ENCODE data around the gene SPI1. TPM values are rescaled to one million over a fixed set of nuclear protein-coding genes. Genes with fewer than 3 reads are reported as not detected.

SPI1 gene
- total RNA-seq, 1 experiment from 2014 or later: 0.31 TPM

DNA sequence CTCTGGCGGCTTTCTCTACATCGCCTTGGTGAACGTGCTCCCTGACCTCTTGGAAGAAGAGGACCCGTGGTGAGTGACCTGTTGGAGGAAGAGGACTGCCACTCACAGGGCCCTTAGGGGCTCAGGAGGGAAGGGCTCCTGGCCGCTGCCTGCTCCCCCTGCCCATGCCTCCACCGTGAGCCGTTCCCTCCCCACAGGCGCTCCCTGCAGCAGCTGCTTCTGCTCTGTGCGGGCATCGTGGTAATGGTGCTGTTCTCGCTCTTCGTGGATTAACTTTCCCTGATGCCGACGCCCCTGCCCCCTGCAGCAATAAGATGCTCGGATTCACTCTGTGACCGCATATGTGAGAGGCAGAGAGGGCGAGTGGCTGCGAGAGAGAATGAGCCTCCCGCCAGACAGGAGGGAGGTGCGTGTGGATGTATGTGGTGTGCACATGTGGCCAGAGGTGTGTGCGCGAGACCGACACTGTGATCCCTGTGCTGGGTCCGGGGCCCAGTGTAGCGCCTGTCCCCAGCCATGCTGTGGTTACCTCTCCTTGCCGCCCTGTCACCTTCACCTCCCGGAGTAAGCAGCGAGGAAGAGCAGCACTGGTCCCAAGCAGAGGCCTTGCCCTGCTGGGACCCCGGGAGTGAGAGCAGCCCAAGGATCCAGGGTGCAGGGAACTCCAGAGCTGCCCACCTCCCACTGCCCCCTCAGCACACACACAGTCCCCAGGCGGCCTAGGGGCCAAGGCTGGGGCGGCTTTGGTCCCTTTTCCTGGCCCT, 36.9 kb upstream of the SPI1 start:
- no peaks in the 10 kb centered on the region for H3K9me3 ChIP-seq (ENCODE audit: control insufficient read depth, insufficient read depth, low read depth, low read length)
- ChIA-PET POLR2A (interaction anchor here (0.6 kb wide), 1 partner anchor 15 kb away, joined by 8 read pairs; no protein-coding TSS in a partner anchor), CTCF (no interaction called here)
- no peak for DNase-seq (ENCODE audit: low read depth, low spot score)
- H3K27me3 ChIP-seq (ENCODE audit: control insufficient read depth, insufficient read depth, low read length): no peaks in the 10 kb centered on the region
- in situ Hi-C loops (cut with HindIII; ENCODE audit: low pct_unique_long_range_greater_than_20kb, low sequenced_read_pairs): no loop called here
- H3K4me1 ChIP-seq (ENCODE audit: control insufficient read depth, insufficient read depth, low read length): peaks cover 26% of the 10 kb centered on the region
- no peak overlapping the region for H3K4me3 ChIP-seq (ENCODE audit: low read depth in 2 of 2, low read length in 2 of 2)
- no peaks in the 10 kb centered on the region for H3K36me3 ChIP-seq (ENCODE audit: control insufficient read depth, insufficient read depth, low read length)
- ATAC-seq: peak; percentile 4
- intact Hi-C loops (cut with micrococcal nuclease; ENCODE audit: unreplicated experiment): no loop called here
- H3K27ac ChIP-seq (ENCODE audit: low read length): peak overlapping the region; percentile 53
- BruUV-seq (replicated peaks): TSS peak; percentile 55
- TF ChIP-seq TCF7L2 (IDR thresholded peaks at IDR 0.05; ENCODE audit: low read depth, low read length) (no peak), REST (IDR thresholded peaks at IDR 0.05; ENCODE audit: insufficient read depth in 1 of 2, low read depth in 2 of 2, low read length in 1 of 2) (no peak), SIN3A (IDR thresholded peaks at IDR 0.05; ENCODE audit: borderline replicate concordance, insufficient read depth, low read depth, low read length) (no peak), POLR2AphosphoS5 (IDR thresholded peaks at IDR 0.05; ENCODE audit: low read depth, low read length) (no peak), CTCF (IDR thresholded peaks at IDR 0.05) (no peak)

GRCh38 chr11:47414685-47415070, 36.3 kb upstream of the SPI1 start:
- ATAC-seq: no peak
- BruUV-seq (replicated peaks): no TSS peak
- H3K27me3 ChIP-seq (ENCODE audit: control insufficient read depth, insufficient read depth, low read length): no peaks in the 10 kb centered on the region
- H3K36me3 ChIP-seq (ENCODE audit: control insufficient read depth, insufficient read depth, low read length): no peaks in the 10 kb centered on the region
- DNase-seq (ENCODE audit: low read depth, low spot score): no peak
- ChIA-PET POLR2A (interaction anchor here (0.6 kb wide), 2 partner anchors 14 to 455 kb away, joined by 8 read pairs; no protein-coding TSS in a partner anchor), CTCF (interaction anchor here (0.7 kb wide), 1 partner anchor 40 kb away, joined by 4 read pairs; no protein-coding TSS in a partner anchor)
- H3K27ac ChIP-seq (ENCODE audit: low read length): no peak overlapping the region
- TF ChIP-seq CTCF (IDR thresholded peaks at IDR 0.05) (no peak), TCF7L2 (IDR thresholded peaks at IDR 0.05; ENCODE audit: low read depth, low read length) (no peak), REST (IDR thresholded peaks at IDR 0.05; ENCODE audit: insufficient read depth in 1 of 2, low read depth in 2 of 2, low read length in 1 of 2) (no peak), SIN3A (IDR thresholded peaks at IDR 0.05; ENCODE audit: borderline replicate concordance, insufficient read depth, low read depth, low read length) (no peak), POLR2AphosphoS5 (IDR thresholded peaks at IDR 0.05; ENCODE audit: low read depth, low read length) (no peak)
- H3K9me3 ChIP-seq (ENCODE audit: control insufficient read depth, insufficient read depth, low read depth, low read length): no peaks in the 10 kb centered on the region
- no peak overlapping the region for H3K4me3 ChIP-seq (ENCODE audit: low read depth in 2 of 2, low read length in 2 of 2)
- H3K4me1 ChIP-seq (ENCODE audit: control insufficient read depth, insufficient read depth, low read length): peaks cover 29% of the 10 kb centered on the region
- intact Hi-C loops (cut with micrococcal nuclease; ENCODE audit: unreplicated experiment) (no loop called here), in situ Hi-C loops (cut with HindIII; ENCODE audit: low pct_unique_long_range_greater_than_20kb, low sequenced_read_pairs) (no loop called here)
